Activated CD4-positive, CD25-positive, alpha-beta regulatory T cell treated with anti-CD3 and anti-CD28 coated beads, Interleukin-2, amount 50 U/mL, for 72 hours (primary cell): Measurements from ENCODE around the gene ADM.
A peak's percentile ranks its signal among the peaks of the same experiment; 100 is the strongest.

Experiments
- DNase-seq: peaks from one replicate; pipeline ENCODE4 v3.0.0; 2021

Gene ADM

DNA sequence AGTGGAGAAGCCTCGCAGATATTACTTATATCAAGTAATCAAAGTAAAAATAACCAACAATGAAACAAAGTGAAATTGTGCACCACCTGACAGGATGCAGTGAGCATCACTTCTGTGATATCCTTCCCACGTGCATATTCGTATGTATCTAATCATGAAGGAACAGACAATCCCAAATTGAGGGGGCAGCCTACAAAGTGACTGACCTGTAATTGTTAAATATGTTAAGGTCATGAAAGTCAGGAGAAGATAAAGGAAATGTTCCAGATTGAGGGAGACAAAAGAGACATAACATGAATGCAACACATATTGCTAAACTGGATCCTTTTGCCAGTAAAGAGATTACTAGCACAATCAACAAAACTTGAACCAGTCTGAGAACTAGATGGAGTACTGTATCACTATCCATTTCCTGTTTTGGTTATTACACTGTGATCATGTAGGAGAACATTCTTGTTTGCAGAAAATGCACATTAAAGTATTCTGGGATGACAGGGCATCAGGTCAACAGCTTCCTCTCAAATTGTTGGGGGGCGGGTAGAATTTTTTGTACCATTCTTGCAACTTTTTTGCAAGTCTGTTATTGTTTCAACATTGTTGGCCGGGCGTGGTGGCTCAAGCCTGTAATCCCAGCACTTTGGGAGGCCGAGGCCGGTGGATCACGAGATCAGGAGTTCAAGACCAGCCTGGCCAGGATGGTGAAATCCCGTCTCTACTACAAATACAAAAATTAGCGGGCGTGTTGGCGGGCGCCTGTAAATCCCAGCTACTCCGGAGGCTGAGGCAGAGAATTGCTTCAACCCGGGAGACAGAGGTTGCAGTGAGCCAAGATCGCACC, 12.9 kb upstream of the ADM start:
- DNase-seq: no peak

DNA sequence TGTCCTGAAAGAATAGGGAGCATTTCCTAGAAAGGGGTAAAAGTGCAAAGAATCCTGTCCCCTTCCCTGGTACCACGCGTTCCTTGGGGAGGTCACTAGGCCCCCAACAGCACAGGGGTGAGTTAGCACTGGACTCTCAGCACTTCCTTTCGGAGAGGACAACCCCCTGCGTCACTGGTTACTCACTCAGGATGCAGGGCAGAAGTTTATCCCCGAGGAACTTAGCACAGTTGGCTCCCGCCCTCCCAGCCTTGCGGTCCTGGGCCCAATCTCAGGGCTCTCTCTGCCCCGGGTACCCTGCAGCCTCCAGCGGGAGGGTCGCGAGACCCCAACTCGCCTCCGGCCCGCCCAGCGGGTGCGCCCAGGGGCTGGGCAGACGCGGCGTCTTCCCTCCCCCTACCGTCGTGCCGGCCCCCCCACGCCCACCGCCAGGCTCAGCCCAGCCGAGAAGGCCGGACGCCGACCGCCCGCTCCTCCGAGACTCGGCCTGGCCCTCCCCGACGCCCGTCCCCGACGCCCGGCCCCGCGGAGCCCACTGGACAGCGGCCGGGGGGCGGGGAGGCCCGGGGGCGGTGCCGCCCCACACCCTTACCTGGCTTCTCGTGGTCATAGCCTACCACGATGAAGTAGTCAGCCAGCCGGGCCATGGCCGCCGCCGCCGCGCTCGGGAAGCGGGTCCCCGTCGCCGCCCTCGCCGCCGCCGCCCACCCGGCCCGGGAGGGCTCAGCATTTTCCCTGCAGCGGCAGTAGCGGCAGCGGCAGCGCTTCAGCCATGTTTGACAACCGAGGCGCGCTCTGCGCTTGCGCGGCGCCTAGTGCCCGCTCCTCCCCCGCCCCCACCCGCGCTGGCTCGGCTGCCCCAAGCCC, 11.2 kb upstream of the ADM start, which contains the start of gene SBF2:
TSS of gene SBF2 (minus strand) at position 797 of the 867 bp plus-strand sequence. CDS start at position 647, 150 bp downstream.
- DNase-seq: peak; percentile 77

GRCh38 chr11:10294290-10294953, 10.5 kb upstream of the ADM start:
- no peak for DNase-seq

GRCh38 chr11:10295064-10295901, 9.6 kb upstream of the ADM start:
- no peak for DNase-seq

GRCh38 chr11:10298342-10298741, 6.5 kb upstream of the ADM start:
- peak; percentile 37 for DNase-seq

GRCh38 chr11:10301656-10302358, 3.1 kb upstream of the ADM start:
- DNase-seq: no peak

DNA sequence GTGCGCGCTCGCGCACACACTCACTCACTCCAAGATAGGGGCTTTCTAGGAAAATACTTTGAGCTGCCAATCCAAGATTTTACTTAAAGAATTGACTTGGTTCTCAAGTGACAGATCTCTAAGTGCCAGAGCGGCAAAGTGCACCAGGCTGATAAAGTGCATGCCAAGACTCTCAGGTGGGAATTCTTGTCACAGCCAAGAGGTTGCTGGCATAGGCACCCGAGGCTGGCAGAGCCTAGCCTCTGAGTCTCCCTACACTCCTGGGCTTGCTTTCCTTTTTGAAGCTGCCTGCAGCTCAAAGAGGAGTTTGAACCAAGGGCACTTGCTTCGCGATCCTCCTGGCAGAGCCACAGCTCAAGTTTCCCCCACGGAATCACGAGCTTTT, 2.5 kb upstream of the ADM start:
- DNase-seq: no peak

DNA sequence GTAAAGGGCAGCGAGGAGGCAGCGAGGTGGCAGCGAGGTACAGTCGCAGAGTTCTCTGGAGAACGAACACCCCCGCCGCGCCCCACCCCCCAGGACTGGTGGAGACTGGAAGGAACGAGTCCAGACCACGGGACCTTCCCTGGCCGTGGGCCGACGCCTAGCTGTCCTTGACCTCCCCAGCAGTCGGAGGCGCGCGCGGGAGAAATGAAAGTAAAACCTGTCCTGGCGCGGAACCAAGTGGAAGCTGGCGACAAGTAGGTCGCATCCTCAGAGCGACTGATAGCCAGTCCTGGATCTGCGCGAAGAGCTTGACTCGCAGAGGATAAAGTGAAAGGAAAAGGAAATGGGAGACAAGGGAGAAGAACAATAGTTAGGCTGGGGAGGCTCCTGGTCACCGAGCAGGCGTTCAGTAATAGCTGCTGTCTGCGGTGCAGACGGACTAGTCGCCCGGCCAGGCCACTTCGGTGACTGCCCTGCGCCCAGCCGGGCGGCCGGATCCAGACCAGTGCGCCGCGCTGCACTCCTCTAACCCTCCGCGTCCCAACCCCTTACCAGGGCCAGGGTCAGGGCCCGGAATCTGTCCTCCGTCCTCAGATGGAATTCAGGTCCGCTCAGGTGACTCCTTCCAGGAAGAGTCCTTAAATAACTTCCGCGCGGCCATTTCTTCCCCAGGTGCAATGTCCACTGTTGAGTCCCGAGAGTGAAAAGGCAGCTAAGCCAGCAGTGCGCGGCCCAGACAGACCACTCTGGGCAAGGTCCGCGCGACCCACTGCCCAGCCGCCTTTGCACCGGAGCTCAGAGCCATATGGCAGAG, 1.9 kb upstream of the ADM start:
- peak; percentile 68 for DNase-seq

GRCh38 chr11:10303558-10304363, 1.1 kb upstream of the ADM start:
- peak; percentile 43 for DNase-seq

GRCh38 chr11:10305262-10305963, 540 bp downstream of the ADM start:
- DNase-seq: peak; percentile 44

- DNase-seq: no peak
Measured at GRCh38 chr11:10305964-10306918, 1.4 kb downstream of the ADM start.

- DNase-seq: no peak
Measured at GRCh38 chr11:10307022-10307399, 2.1 kb downstream of the ADM start.

DNA sequence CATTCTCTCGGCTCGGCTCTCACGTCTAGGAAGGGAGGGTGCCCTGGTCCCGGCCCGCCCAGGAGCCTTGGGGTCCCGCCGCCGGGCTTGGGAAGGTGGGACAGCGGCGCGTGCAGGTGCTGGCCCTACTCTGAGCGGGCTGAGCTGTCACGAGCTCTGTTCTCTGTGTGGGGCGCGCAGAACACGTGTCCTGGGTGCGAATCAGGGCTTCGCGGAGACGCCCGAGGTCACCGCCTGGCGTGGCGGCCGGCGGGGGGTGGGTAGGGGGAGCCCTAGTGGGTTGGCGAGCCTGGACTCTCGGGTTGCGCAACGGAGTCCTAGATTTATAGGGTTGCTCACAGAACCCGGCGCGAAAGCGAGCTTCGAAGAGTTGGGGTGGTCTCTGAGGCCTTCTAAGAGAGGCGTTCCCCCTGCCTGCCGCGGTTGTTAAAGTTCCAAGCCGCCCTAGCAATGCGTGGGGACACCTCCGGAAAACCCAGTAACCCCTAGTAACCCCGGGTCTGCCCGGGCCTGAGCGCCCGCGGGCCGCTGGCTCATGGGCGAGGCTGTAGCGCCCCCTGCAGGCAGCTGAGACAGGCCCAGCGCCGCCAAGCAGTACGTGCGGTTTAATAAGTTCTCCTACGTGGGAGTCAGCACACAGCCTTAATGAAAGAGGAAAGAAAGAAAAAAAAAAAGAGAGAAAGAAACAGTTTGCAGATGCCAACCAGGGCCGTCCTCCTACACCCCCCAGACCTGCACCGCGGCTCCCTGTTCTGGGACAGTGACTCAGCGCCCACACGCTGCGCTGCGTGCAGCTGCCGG, 2.7 kb downstream of the ADM start:
- DNase-seq: peak; percentile 87

- DNase-seq: no peak
Measured at GRCh38 chr11:10308201-10308954, 3.5 kb downstream of the ADM start.

- no peak for DNase-seq
Measured at GRCh38 chr11:10309163-10310093, 4.6 kb downstream of the ADM start.
